AG10803 (cell line): ENCODE measurements around the gene TNK1.

Source experiments
- DNase-seq: peaks from one replicate; pipeline ENCODE4 v3.0.0; 2010; ENCODE audit warnings: low read depth
- H3K4me3 ChIP-seq: 2 replicates; pipeline ENCODE4 v1.5.1; 2011; ENCODE audit warnings: mild to moderate bottlenecking, low read length, control low read depth
- CTCF ChIP-seq: conservative IDR thresholded peaks from 2 replicates; pipeline ENCODE4 v1.5.1; 2011; ENCODE audit warnings: mild to moderate bottlenecking, low read length, control low read depth, inconsistent platforms

Gene TNK1

DNA sequence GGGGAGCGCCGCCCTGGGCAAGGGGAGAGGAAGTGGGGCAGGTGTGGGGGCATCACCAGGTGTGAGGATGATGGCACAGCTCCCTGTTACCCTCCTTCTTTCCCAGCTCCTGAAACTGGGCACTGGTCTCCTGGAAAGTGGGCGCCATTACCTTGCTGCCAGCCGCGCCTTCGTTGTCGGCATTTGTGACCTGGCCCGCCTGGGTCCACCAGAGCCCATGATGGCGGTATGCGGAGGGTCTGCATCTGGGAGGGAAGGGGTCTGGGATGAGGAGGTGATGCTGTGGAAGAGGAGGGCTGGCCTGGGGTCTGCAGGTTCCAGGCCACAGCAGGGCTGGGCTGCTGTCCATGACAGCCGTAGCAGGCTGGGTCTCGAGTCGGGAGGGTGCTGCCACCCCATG is 39.0 kb upstream of the TNK1 start:
- H3K4me3 ChIP-seq = no peak overlapping the region
- no peak for DNase-seq
- no peak for TF ChIP-seq CTCF

- no peak for TF ChIP-seq CTCF
- no peak overlapping the region for H3K4me3 ChIP-seq
- no peak for DNase-seq
Observed at GRCh38 chr17:7343250-7343649, 37.6 kb upstream of the TNK1 start.

DNA sequence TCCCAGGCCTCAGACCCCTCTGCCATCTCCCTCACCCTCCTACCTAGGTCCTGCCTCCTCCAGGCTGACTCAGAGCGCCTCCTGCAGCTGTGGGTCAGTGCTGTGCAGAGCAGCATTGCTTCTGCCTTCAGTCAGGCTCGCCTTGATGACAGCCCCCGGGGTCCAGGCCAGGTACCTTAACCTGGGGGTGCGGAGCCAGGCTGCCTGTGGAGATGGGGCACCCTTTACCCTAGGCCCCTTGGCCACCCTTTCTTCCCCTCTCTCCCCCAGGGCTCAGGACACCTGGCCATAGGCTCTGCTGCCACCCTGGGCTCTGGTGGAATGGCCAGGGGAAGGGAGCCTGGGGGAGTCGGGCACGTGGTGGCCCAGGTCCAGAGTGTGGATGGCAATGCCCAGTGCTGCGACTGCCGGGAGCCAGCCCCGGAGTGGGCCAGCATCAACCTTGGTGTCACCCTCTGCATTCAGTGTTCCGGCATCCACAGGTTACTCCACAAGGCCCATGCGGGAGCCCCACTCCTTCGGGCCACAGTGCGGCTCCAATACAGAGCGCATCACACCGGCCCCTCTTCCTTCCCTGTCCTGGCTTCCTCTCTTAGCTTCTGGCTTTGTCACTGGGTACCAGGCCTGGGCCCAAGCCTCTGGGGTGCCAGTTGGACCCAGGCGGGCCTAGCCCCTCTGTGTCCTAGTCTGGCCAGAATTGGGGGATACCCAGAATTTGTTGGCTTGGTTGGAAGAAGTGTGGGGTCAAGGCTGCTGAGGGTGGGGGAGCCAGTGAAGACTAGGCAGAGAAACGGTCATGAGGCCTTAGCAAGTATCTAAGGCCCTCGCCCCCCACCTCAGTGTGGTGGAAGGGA is 33.9 kb upstream of the TNK1 start:
- DNase-seq = no peak
- no peak for TF ChIP-seq CTCF
- no peak overlapping the region for H3K4me3 ChIP-seq

GRCh38 chr17:7347630-7348477 is 33.0 kb upstream of the TNK1 start:
- TF ChIP-seq CTCF = no peak
- peak; percentile 31 for DNase-seq
- H3K4me3 ChIP-seq = no peak overlapping the region

DNA sequence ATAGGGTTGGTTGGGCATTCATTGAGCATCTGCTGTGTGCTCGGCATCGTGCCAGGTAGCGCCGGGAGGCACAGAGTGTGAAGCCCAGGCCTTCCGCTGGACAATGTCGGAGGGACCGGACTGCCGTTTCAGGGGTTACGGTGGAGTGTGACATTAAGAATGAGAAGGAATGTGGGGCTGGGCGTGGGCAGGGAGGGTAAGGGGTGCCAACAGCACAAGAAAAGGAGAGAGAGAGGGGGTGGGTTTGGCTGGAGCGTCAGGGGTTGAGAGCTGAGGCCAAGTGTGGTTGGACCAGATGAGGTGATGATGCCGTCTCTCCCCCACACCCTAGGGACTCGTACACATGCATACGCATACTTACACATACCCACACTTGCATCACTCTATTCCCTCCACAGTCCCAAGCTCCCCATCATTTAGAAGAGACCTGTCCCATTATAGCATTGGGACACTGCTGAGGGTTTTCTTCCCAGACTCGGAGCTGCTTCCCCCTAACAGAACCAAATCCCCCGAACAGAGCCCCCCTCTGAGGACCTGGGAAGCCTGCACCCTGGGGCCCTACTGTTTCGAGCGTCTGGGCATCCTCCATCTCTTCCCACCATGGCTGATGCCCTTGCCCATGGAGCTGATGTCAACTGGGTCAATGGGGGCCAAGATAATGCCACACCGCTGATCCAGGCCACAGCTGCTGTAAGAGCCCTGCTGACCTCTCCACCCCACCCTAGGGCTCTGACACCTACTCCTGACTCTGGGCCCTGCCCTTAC is 32.2 kb upstream of the TNK1 start:
- H3K4me3 ChIP-seq = peak overlapping the region; percentile 15; the same call in 1 of the 2 replicates
- peak; percentile 82 for DNase-seq
- no peak for TF ChIP-seq CTCF

DNA sequence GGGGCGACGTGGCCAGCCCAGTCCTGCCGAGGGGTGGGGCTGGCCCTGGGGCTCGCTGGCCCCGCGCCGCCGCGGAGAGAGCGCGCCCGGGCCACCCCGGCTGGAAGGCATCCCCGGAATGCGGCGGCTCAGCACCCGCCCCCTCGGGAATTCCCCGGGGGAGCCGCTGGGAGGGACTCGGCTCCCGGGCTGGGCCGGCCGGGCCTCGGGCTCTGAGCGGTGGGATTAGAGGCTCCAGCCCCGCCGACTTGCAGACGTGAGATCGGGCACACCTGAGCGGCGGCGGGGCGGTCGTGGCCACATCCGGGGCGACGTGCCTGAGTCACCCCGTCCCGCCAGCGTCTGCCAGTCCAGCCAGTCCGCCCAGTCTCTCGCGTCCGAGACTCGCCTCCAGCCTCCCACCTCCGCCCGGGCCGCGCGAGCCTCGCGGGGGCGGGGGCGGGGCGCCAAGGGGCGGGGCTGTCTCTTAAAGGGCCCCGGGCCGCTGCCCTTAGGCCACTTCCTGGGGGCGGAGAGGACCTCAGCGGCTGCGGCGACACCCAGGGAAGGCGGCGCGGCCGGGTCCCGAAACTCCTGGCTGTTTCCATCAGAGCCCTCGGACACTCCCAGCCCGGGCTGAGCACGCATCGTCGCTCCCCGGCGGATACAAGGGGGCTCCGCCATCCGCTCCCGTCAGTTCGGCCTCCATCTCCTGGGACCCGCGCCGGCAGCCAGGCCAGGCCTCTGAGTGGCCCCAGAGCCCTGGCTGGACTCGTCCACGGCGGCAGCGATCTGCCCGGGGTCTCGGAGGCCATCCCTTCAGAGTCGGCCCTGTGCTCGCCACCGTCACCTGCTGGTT is 29.0 kb upstream of the TNK1 start, which contains the start of gene KCTD11:
Gene KCTD11, plus strand, starts transcription at position 498 of the 838 bp plus-strand sequence.
- TF ChIP-seq CTCF = no peak; the same call in 1 of the 2 replicates
- peak within 1 kb of the TSS; percentile 97 for H3K4me3 ChIP-seq
- DNase-seq = peak; percentile 92
